HepG2 (cell line): ENCODE data around the gene ZG16B. TPM values are rescaled to one million over a fixed set of nuclear protein-coding genes. Genes with fewer than 3 reads are reported as not detected.

Experiments
- ATAC-seq: fragments of 200-7000 bp; cut with Tn5 transposase; 3 replicates; pipeline ENCODE4 v1.9.1; 2020; ENCODE audit warnings: mild to moderate bottlenecking, moderate library complexity
- BruUV-seq: library from RNA; stranded (reverse); fragments of 400-500 nt; replicated peaks from 2 replicates; lab custom pipeline; 2021; lab: Mats Ljungman, UMichigan
- CTCF ChIA-PET: fragments of 300-600 bp; formaldehyde crosslinking; extraction: SDS; loops from one replicate; lab custom pipeline; 2021; ENCODE audit warnings: low total read pairs, inconsistent platforms, low intra/inter-chr PET ratio; lab: Yijun Ruan, JAX
- POLR2A ChIA-PET: fragments of 350-600 bp; sonication (Branson Sonifier 250); formaldehyde crosslinking; loops from one replicate; lab custom pipeline; 2020; ENCODE audit warnings: antibody characterized with exemption, inconsistent platforms; lab: Yijun Ruan, JAX
- DNase-seq: peaks from one replicate; pipeline ENCODE4 v3.0.0-alpha.2; 2015; ENCODE audit warnings: low spot score
- FAIRE-seq: peaks from 3 replicates; lab custom pipeline; 2011; peaks lifted over from hg19 to GRCh38; lab: Jason Lieb, UNC
- H2AFZ ChIP-seq: one replicate; pipeline ENCODE4 v1.6.1; 2011; ENCODE audit warnings: low read length, inconsistent platforms
- H3K27ac ChIP-seq: fragments of 300-600 bp; 3 replicates; pipeline ENCODE4 v1.8.0; 2011; ENCODE audit warnings: mixed run types, mild to moderate bottlenecking, mixed read lengths, low read length, inconsistent platforms; ENCODE audit not compliant: insufficient read depth; ENCODE audit errors: extremely low read length
- H3K27me3 ChIP-seq, 2 experiments: fragments of 200-600 bp in 1 of 2; 2 replicates in 1 of 2; 3 replicates in 1 of 2; pipeline versions ENCODE4 v1.6.0 to v1.8.0; 2011; ENCODE audit warnings: low read length in 2 of 2, mild to moderate bottlenecking in 2 of 2, moderate library complexity in 2 of 2, inconsistent platforms in 1 of 2; ENCODE audit not compliant: insufficient read depth in 2 of 2, control insufficient read depth in 1 of 2
- H3K36me3 ChIP-seq, 2 experiments: fragments of 200-600 bp in 1 of 2; replicated peaks in 1 of 2; 2 replicates in 1 of 2; 3 replicates in 1 of 2; pipeline versions ENCODE4 v1.5.1 to v1.8.0; 2011; ENCODE audit warnings: low read length in 2 of 2, inconsistent platforms in 1 of 2; ENCODE audit not compliant: insufficient read depth in 2 of 2, control insufficient read depth in 1 of 2
- H3K4me1 ChIP-seq: 2 replicates; pipeline ENCODE4 v1.5.1; 2012; ENCODE audit warnings: low read length, inconsistent platforms; ENCODE audit not compliant: insufficient read depth
- H3K4me2 ChIP-seq: 2 replicates; pipeline ENCODE4 v1.6.0; 2011; ENCODE audit warnings: low read depth, low read length, inconsistent platforms
- H3K4me3 ChIP-seq, 3 experiments: fragments of 200-600 bp in 1 of 3; sonication (generic), shearing (Covaris generic) in 1 of 3; replicated peaks in 1 of 3; 2 replicates each; pipeline ENCODE4 v1.5.1; 2011 to 2016; ENCODE audit warnings: low read length in 3 of 3, inconsistent platforms in 2 of 3, low read depth in 2 of 3, mild to moderate bottlenecking in 2 of 3, control low read depth in 1 of 3, mixed read lengths in 1 of 3; ENCODE audit not compliant: insufficient read depth in 1 of 3
- H3K79me2 ChIP-seq: one replicate; pipeline ENCODE4 v1.6.1; 2011; ENCODE audit warnings: low read length, inconsistent platforms; ENCODE audit not compliant: insufficient read depth
- H3K9ac ChIP-seq: 2 replicates; pipeline ENCODE4 v1.6.0; 2011; ENCODE audit warnings: mild to moderate bottlenecking, low read depth, low read length, inconsistent platforms; ENCODE audit not compliant: insufficient read depth
- H3K9me3 ChIP-seq: 2 replicates; pipeline ENCODE4 v1.5.1; 2012; ENCODE audit warnings: mild to moderate bottlenecking, low read length
- H4K20me1 ChIP-seq: 2 replicates; pipeline ENCODE4 v1.6.0; 2011; ENCODE audit warnings: inconsistent platforms, mild to moderate bottlenecking, low read length, moderate library complexity; ENCODE audit not compliant: insufficient read depth
- MYPOP ChIP-seq: sonication (generic); formaldehyde crosslinking; IDR thresholded peaks from 2 replicates; pipeline ENCODE4 v1.8.1; 2023; ENCODE audit warnings: mild to moderate bottlenecking, moderate library complexity, missing genetic modification reagents
- NFYB ChIP-seq: sonication (generic); formaldehyde crosslinking; IDR thresholded peaks from 2 replicates; pipeline ENCODE4 v1.4.0; 2020; ENCODE audit warnings: missing genetic modification reagents
- NR2F2 ChIP-seq: IDR thresholded peaks from 2 replicates; pipeline ENCODE4 v1.6.1; 2012; ENCODE audit warnings: low read depth, inconsistent platforms, borderline replicate concordance
- ZFP41 ChIP-seq: sonication (generic); formaldehyde crosslinking; IDR thresholded peaks from 2 replicates; pipeline ENCODE4 v1.4.0; 2020; ENCODE audit warnings: mild to moderate bottlenecking, missing genetic modification reagents, borderline replicate concordance
- ZNF281 ChIP-seq: sonication (generic); formaldehyde crosslinking; IDR thresholded peaks from 2 replicates; pipeline ENCODE4 v1.4.0; 2020; ENCODE audit warnings: missing genetic modification reagents, borderline replicate concordance
- ZNF687 ChIP-seq: sonication (generic); formaldehyde crosslinking; IDR thresholded peaks from 2 replicates; pipeline ENCODE4 v1.5.1; 2020; ENCODE audit warnings: mild to moderate bottlenecking, missing genetic modification reagents, moderate library complexity
- ZNF891 ChIP-seq: sonication (generic); formaldehyde crosslinking; IDR thresholded peaks from 2 replicates; pipeline ENCODE4 v1.5.0; 2020; ENCODE audit warnings: mild to moderate bottlenecking, missing genetic modification reagents
- WGBS: methylation state at CpG from one replicate; pipeline ENCODE4 v1.1.6; 2017; ENCODE audit warnings: low lambda C conversion rate; 5-methylcytosine and 5-hydroxymethylcytosine counted together
- in situ Hi-C: cut with HindIII; loops from 2 replicates; pipeline ENCODE4 v1.10.0; 2017; ENCODE audit warnings: low pct_unique_long_range_greater_than_20kb; ENCODE audit not compliant: extremely low pct_ligation_motif_present
- intact Hi-C: fragments of 100-400 bp; cut with micrococcal nuclease; formaldehyde crosslinking; loops from one replicate; pipeline ENCODE4 v1.10.0; 2022; ENCODE audit not compliant: unreplicated experiment
- polyA plus RNA-seq, 8 experiments: library from polyadenylated mRNA; depleted of rRNA in 3 of 8; stranded (reverse) in 7 of 8; unstranded in 1 of 8; fragments of >200 nt; fragmentation: Illumina TruSeq in 4 of 8; extraction: Trizol in 4 of 8; gene quantifications; 2 replicates each; pipeline versions ENCODE4 v1.2.1 to v1.2.3, GENCODE V29; 2011 to 2016; ENCODE audit warnings: low read depth in 4 of 8, missing spikeins in 1 of 8, mixed read lengths in 1 of 8; ENCODE audit not compliant: insufficient read depth in 1 of 8
- total RNA-seq, 5 experiments: library from RNA; depleted of rRNA; stranded (reverse); fragments of >200 nt; fragmentation: Illumina TruSeq; extraction: Trizol; gene quantifications; 2 replicates each; pipeline ENCODE4 v1.2.3, GENCODE V29; 2016; ENCODE audit warnings: low read depth in 1 of 5

Gene ZG16B
- total and polyA plus RNA-seq, 2 of the 13 experiments (the other 11 are each of a cell fraction or from before 2014, with no cell fraction given), result 1.5 to 11.3 TPM

- no TSS peak for BruUV-seq
- no peaks in the 10 kb centered on the region for H3K79me2 ChIP-seq
- H3K4me1 ChIP-seq, result peaks cover 40% of the 10 kb centered on the region
- H3K9ac ChIP-seq, result no peak overlapping the region
- peaks cover 1 to 81% of the 10 kb centered on the region in 2 experiments for H3K27me3 ChIP-seq
- intact Hi-C loops, result no loop called here
- no peak overlapping the region for H3K4me2 ChIP-seq
- ATAC-seq (no peak; the same call in 2 of the 3 replicates), DNase-seq (no peak), FAIRE-seq (no peak)
- in situ Hi-C loops, result loop anchor here (5.0 kb wide), 1 partner anchor 39 kb away; the partner anchor contains the start of gene PRSS33
- no peak overlapping the region for H3K4me3 ChIP-seq
- H3K9me3 ChIP-seq, result no peaks in the 10 kb centered on the region
- TF ChIP-seq ZNF891, result no peak
- peak; percentile 30; the same call in 1 of the 2 replicates for TF ChIP-seq ZNF281 (CRISPR knock-in tag)
- peak; percentile 7; the same call in 1 of the 2 replicates for TF ChIP-seq ZNF687
- no peak for TF ChIP-seq ZFP41 (CRISPR knock-in tag)
- no peak for TF ChIP-seq MYPOP
- no peak for TF ChIP-seq NFYB (CRISPR knock-in tag)
- TF ChIP-seq NR2F2, result no peak
- H3K27ac ChIP-seq, result no peak overlapping the region
- no peaks in the 10 kb centered on the region for H3K36me3 ChIP-seq
- H2AFZ ChIP-seq, result no peak overlapping the region
- 5% methylated on average over 10 of the region's 19 CpGs for WGBS
- POLR2A ChIA-PET, result interaction anchor here (0.6 kb wide), 1 partner anchor 23 kb away, joined by 3 read pairs; no protein-coding TSS in a partner anchor
- H4K20me1 ChIP-seq, result no peaks in the 10 kb centered on the region
- CTCF ChIA-PET, result no interaction called here
Measured at GRCh38 chr16:2826591-2827373, 3.3 kb upstream of the ZG16B start.
